CD14-positive monocyte (primary cell): ENCODE data around the gene BCL2. TPM values are rescaled to one million over a fixed set of nuclear protein-coding genes. Genes with fewer than 3 reads are reported as not detected.

Experiments
- DNase-seq, 3 donors: peaks; one replicate each; pipeline ENCODE4 v3.0.0-alpha.2; 2011 to 2022
- H2AFZ ChIP-seq: 2 replicates; pipeline ENCODE4 v1.6.0; 2012; ENCODE audit warnings: mild to moderate bottlenecking, low read depth, low read length, inconsistent platforms; ENCODE audit not compliant: insufficient read depth, poor library complexity, severe bottlenecking
- H3K27ac ChIP-seq, 2 donors: 1 replicate in 1 of 2; 2 replicates in 1 of 2; pipeline ENCODE4 v1.5.1; 2012 to 2013; ENCODE audit warnings: low read length in 2 of 2, control low read depth in 1 of 2, inconsistent platforms in 1 of 2, low read depth in 1 of 2, mild to moderate bottlenecking in 1 of 2
- H3K27me3 ChIP-seq, 2 donors: one replicate each; pipeline versions ENCODE4 v1.6.0 to v1.6.1; 2011 to 2013; ENCODE audit warnings: low read length in 2 of 2; ENCODE audit not compliant: control insufficient read depth in 2 of 2, insufficient read depth in 2 of 2
- H3K36me3 ChIP-seq, 2 donors: replicated peaks in 1 of 2; 1 replicate in 1 of 2; 2 replicates in 1 of 2; pipeline versions ENCODE4 v1.5.1 to v1.6.1; 2012 to 2013; ENCODE audit warnings: low read length in 2 of 2, control low read depth in 1 of 2, inconsistent platforms in 1 of 2, mild to moderate bottlenecking in 1 of 2; ENCODE audit not compliant: insufficient read depth in 2 of 2, control insufficient read depth in 1 of 2
- H3K4me1 ChIP-seq, 2 donors: 1 replicate in 1 of 2; 2 replicates in 1 of 2; pipeline versions ENCODE4 v1.5.1 to v1.6.1; 2012 to 2013; ENCODE audit warnings: low read length in 2 of 2, control low read depth in 1 of 2, inconsistent platforms in 1 of 2, mild to moderate bottlenecking in 1 of 2, moderate library complexity in 1 of 2; ENCODE audit not compliant: insufficient read depth in 2 of 2, control insufficient read depth in 1 of 2
- H3K4me2 ChIP-seq: replicated peaks from 2 replicates; pipeline ENCODE3; 2012; ENCODE audit warnings: low read length, moderate library complexity, mild to moderate bottlenecking; ENCODE audit not compliant: poor library complexity, severe bottlenecking; ENCODE audit errors: extremely low read depth
- H3K4me3 ChIP-seq, 3 experiments: fragments of 200-600 bp in 1 of 3; sonication (generic) in 1 of 3; replicated peaks in 1 of 3; 1 replicate in 2 of 3; 2 replicates in 1 of 3; pipeline ENCODE4 v1.5.1; 2011 to 2013; ENCODE audit warnings: low read length in 3 of 3, mild to moderate bottlenecking in 3 of 3, control low read depth in 2 of 3, low read depth in 2 of 3, inconsistent platforms in 1 of 3, moderate library complexity in 1 of 3
- H3K79me2 ChIP-seq: 2 replicates; pipeline ENCODE4 v1.6.0; 2012; ENCODE audit warnings: mild to moderate bottlenecking, control low read depth, inconsistent platforms, low read length, moderate library complexity; ENCODE audit not compliant: insufficient read depth
- H3K9ac ChIP-seq: 2 replicates; pipeline ENCODE4 v1.6.0; 2017; ENCODE audit warnings: low read length, mild to moderate bottlenecking; ENCODE audit not compliant: insufficient read depth, poor library complexity, severe bottlenecking
- H3K9me3 ChIP-seq, 2 donors: replicated peaks in 1 of 2; 1 replicate in 1 of 2; 2 replicates in 1 of 2; pipeline versions ENCODE4 v1.5.1 to v1.6.1; 2012 to 2013; ENCODE audit warnings: low read length in 2 of 2, control low read depth in 1 of 2; ENCODE audit not compliant: control insufficient read depth in 1 of 2, insufficient read depth in 1 of 2
- H4K20me1 ChIP-seq: 2 replicates; pipeline ENCODE4 v1.6.0; 2012; ENCODE audit warnings: mild to moderate bottlenecking, low read length, control low read depth, moderate library complexity; ENCODE audit not compliant: insufficient read depth
- H3K27ac Mint-ChIP-seq, 7 donors: one replicate each; pipeline ENCODE4 v1.8.0; 2020; ENCODE audit warnings: mild to moderate bottlenecking in 7 of 7, mixed read lengths in 7 of 7, moderate library complexity in 6 of 7, inconsistent platforms in 2 of 7
- H3K27me3 Mint-ChIP-seq, 3 donors: one replicate each; pipeline ENCODE4 v1.8.0; 2021 to 2022; ENCODE audit warnings: low read depth in 3 of 3, mild to moderate bottlenecking in 3 of 3, mixed read lengths in 3 of 3, moderate library complexity in 3 of 3, inconsistent platforms in 1 of 3
- H3K36me3 Mint-ChIP-seq, 2 donors: one replicate each; pipeline ENCODE4 v1.8.0; 2020; ENCODE audit warnings: mixed read lengths in 2 of 2, inconsistent platforms in 1 of 2, mild to moderate bottlenecking in 1 of 2
- H3K4me1 Mint-ChIP-seq: one replicate; pipeline ENCODE4 v1.8.0; 2020; ENCODE audit warnings: mild to moderate bottlenecking, mixed read lengths
- H3K4me3 Mint-ChIP-seq, 2 donors: one replicate each; pipeline ENCODE4 v1.8.0; 2020; ENCODE audit warnings: mild to moderate bottlenecking in 2 of 2, mixed read lengths in 2 of 2, moderate library complexity in 1 of 2
- H3K9me3 Mint-ChIP-seq, 7 donors: one replicate each; pipeline ENCODE4 v1.8.0; 2020 to 2022; ENCODE audit warnings: mixed read lengths in 7 of 7, mild to moderate bottlenecking in 6 of 7, moderate library complexity in 6 of 7, inconsistent platforms in 2 of 7
- CTCF ChIP-seq: fragments of 200-600 bp; IDR thresholded peaks from one replicate; pipeline ENCODE4 v1.8.0; 2022; ENCODE audit warnings: antibody characterized with exemption, mild to moderate bottlenecking
- WGBS: methylation state at CpG from one replicate; pipeline ENCODE4 v1.1.5; 2013; ENCODE audit warnings: missing lambda C conversion rate; ENCODE audit not compliant: insufficient coverage; 5-methylcytosine and 5-hydroxymethylcytosine counted together
- intact Hi-C, 2 donors: fragments of 100-400 bp; cut with micrococcal nuclease; formaldehyde crosslinking; loops; one replicate each; pipeline versions ENCODE4 v1.15.0 to v1.15.1; 2023
- polyA plus RNA-seq, 3 donors: library from polyadenylated mRNA; depleted of rRNA in 1 of 3; unstranded in 2 of 3; stranded (reverse) in 1 of 3; fragments of 300-500 nt in 2 of 3; fragments of >200 nt in 1 of 3; fragmentation: Illumina TruSeq in 2 of 3; gene quantifications; 1 replicate in 2 of 3; 2 replicates in 1 of 3; pipeline ENCODE4 v1.2.3, GENCODE V29; 2012 to 2021

BCL2 gene
- polyA plus RNA-seq, 3 donors, result 0.58 to 2.5 (median 1.1) TPM

- intact Hi-C loops, result loop anchor here in 1 of 2 donors (5.0 to 10.0 kb wide), 2 partner anchors 188 to 306 kb away; no protein-coding TSS in a partner anchor
- DNase-seq, result peak; percentile 67 to 81 (median 68)
- peak overlapping the region; percentile 57 to 89 (median 72) for H3K4me3 ChIP-seq
- Mint-ChIP-seq H3K27me3 (peaks cover 8 to 15% (median 8%) of the 10 kb centered on the region in 3 donors), H3K4me3 (peak overlapping the region; percentile 85 to 89), H3K4me1 (peaks cover 49% of the 10 kb centered on the region), H3K36me3 (peaks cover 0 to 2% of the 10 kb centered on the region in 2 donors), H3K27ac (peak overlapping the region; percentile 42 to 94 (median 73)), H3K9me3 (no peaks in the 10 kb centered on the region)
- H2AFZ ChIP-seq, result peak overlapping the region; percentile 81
- WGBS, result under 1% methylated on average over 78 of the region's 92 CpGs
- no peaks in the 10 kb centered on the region for H4K20me1 ChIP-seq
- peaks cover 41% of the 10 kb centered on the region for H3K79me2 ChIP-seq
- H3K9me3 ChIP-seq, result no peaks in the 10 kb centered on the region
- H3K27me3 ChIP-seq, result no peaks in the 10 kb centered on the region
- peaks cover 47 to 60% of the 10 kb centered on the region in 2 donors for H3K4me1 ChIP-seq
- H3K9ac ChIP-seq, result peak overlapping the region; percentile 75
- no peaks in the 10 kb centered on the region for H3K36me3 ChIP-seq
- H3K27ac ChIP-seq, result peak overlapping the region in 1 of 2 donors; percentile 63
- H3K4me2 ChIP-seq, result peak overlapping the region; percentile 94
- peak; percentile 14 for TF ChIP-seq CTCF
Measured at GRCh38 chr18:63320123-63320974, 780 bp upstream of the BCL2 start.

- H2AFZ ChIP-seq, result peak overlapping the region; percentile 81
- intact Hi-C loops, result loop anchor here in 1 of 2 donors (5.0 kb wide), 1 partner anchor 62 kb away; no protein-coding TSS in a partner anchor
- H3K27me3 ChIP-seq, result no peaks in the 10 kb centered on the region
- no peak for DNase-seq
- H3K4me3 ChIP-seq, result peak overlapping the region; percentile 45 to 89 (median 66)
- H3K27ac Mint-ChIP-seq, result peak overlapping the region in 6 of 7 donors; percentile 81 to 92 (median 85)
- peak overlapping the region in 1 of 2 donors; percentile 54 for H3K27ac ChIP-seq
- H3K79me2 ChIP-seq, result peaks cover 55% of the 10 kb centered on the region
- H3K9me3 Mint-ChIP-seq, result no peaks in the 10 kb centered on the region
- no peaks in the 10 kb centered on the region for H3K36me3 ChIP-seq
- H3K9ac ChIP-seq, result peak overlapping the region; percentile 74
- no peaks in the 10 kb centered on the region for H4K20me1 ChIP-seq
- WGBS, result 0% methylated on average over 3 of the region's 8 CpGs
- peak overlapping the region; percentile 94 for H3K4me2 ChIP-seq
- peaks cover 0 to 2% of the 10 kb centered on the region in 2 donors for H3K36me3 Mint-ChIP-seq
- peaks cover 61% of the 10 kb centered on the region for H3K4me1 Mint-ChIP-seq
- no peaks in the 10 kb centered on the region for H3K9me3 ChIP-seq
- TF ChIP-seq CTCF, result no peak
- H3K27me3 Mint-ChIP-seq, result peaks cover 8 to 15% (median 8%) of the 10 kb centered on the region in 3 donors
- H3K4me1 ChIP-seq, result peaks cover 47 to 60% of the 10 kb centered on the region in 2 donors
- H3K4me3 Mint-ChIP-seq, result peak overlapping the region; percentile 97 to 99
Measured at GRCh38 chr18:63318889-63319382, 633 bp downstream of the BCL2 start.
